Left ventricle myocardium superior (tissue), 1 donor: ENCODE data around the gene APOBEC3H. TPM values are rescaled to one million over a fixed set of nuclear protein-coding genes. Genes with fewer than 3 reads are reported as not detected.

Experiments used
- ATAC-seq: fragments of 200-7000 bp; cut with Tn5 transposase; one replicate; pipeline ENCODE4 v1.9.1; 2020; ENCODE audit warnings: mild to moderate bottlenecking, moderate library complexity
- DNase-seq: peaks from one replicate; pipeline ENCODE4 v3.0.0-alpha.2; 2020
- intact Hi-C: fragments of 100-400 bp; cut with micrococcal nuclease; formaldehyde crosslinking; loops from one replicate; pipeline ENCODE4 v1.11.0; 2022
- total RNA-seq: library from RNA; stranded (reverse); fragmentation: NEBNext Ultra II Directional; extraction: Animal tissue kit (Norgen Biotek cat#: 25700); gene quantifications from one replicate; pipeline ENCODE4 v1.2.1, GENCODE V29; 2021
- donor health status: DM: no; HTN: yes; CAD: no; lungs with severe emphysema.

APOBEC3H gene
- total RNA-seq, 1 donor from 2014 or later, result 0.40 TPM

DNA sequence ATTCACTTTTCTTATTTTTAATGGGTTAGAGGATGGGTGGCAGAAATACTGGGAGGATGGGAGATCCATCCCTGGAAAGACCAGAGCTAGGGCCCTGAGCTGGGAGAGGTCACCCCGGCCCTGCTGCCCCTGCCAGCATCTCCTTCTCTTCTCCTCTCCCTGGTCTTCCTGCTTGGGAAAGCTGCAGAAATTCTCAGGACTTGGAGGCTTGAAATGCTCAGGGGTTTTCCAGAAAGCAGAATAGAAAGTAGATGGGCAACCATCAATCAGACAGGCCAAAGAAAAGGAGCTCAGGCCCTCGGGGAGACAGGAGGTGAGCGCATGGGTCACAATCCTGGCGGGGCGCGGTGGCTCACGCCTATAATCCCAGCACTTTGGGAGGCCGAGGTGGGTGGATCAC lies 1.5 kb downstream of the APOBEC3H start:
- DNase-seq (no peak), ATAC-seq (no peak)
- intact Hi-C loops, result no loop called here

GRCh38 chr22:39101226-39101625 lies 4.2 kb downstream of the APOBEC3H start:
- ATAC-seq, result no peak
- intact Hi-C loops, result no loop called here
- no peak for DNase-seq

GRCh38 chr22:39103431-39103830 lies 6.4 kb downstream of the APOBEC3H start:
- DNase-seq (no peak), ATAC-seq (no peak)
- intact Hi-C loops, result no loop called here

DNA sequence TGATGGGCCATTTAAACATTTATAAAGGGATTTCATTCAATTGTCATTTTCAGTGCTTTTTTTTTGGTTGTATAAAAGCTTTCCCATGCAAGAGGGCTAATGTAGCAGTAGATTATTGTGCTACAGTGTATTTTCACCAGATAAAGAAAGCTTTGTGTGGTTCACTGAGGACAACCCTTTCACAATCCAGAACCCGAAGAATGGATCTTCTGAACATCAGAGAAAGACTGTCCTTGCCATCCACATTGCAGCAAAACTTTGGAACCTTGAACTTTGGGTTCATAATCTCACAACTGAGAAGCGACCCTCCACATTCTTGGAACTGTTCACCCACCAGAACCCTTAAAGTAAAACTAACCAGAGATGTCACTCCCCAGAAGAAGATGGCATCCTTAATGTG lies 9.3 kb downstream of the APOBEC3H start:
- ATAC-seq, result no peak
- DNase-seq, result no peak
- intact Hi-C loops, result no loop called here

- DNase-seq, result no peak
- ATAC-seq, result no peak
- intact Hi-C loops, result no loop called here
Observed at GRCh38 chr22:39108487-39108886, 11.4 kb downstream of the APOBEC3H start.

DNA sequence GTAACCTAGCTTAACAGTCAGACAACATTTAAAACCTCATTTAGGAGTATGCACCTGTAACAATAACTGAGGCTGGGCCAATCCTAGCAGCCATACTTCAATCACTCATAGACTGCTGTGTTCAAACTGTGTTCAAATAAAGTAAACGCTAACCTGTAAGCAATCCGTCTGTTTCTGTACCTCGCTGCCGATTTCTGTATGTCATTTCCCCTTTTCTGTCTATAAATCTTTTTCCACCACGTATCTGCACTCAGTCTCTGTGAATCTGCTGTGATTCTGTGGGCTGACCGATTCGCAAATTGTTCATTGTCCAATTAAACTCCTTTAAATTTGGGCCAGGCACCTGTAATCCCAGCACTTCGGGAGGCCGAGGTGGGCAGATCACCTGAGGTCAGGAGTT lies 12.3 kb downstream of the APOBEC3H start:
- ATAC-seq (no peak), DNase-seq (no peak)
- intact Hi-C loops, result no loop called here

DNA sequence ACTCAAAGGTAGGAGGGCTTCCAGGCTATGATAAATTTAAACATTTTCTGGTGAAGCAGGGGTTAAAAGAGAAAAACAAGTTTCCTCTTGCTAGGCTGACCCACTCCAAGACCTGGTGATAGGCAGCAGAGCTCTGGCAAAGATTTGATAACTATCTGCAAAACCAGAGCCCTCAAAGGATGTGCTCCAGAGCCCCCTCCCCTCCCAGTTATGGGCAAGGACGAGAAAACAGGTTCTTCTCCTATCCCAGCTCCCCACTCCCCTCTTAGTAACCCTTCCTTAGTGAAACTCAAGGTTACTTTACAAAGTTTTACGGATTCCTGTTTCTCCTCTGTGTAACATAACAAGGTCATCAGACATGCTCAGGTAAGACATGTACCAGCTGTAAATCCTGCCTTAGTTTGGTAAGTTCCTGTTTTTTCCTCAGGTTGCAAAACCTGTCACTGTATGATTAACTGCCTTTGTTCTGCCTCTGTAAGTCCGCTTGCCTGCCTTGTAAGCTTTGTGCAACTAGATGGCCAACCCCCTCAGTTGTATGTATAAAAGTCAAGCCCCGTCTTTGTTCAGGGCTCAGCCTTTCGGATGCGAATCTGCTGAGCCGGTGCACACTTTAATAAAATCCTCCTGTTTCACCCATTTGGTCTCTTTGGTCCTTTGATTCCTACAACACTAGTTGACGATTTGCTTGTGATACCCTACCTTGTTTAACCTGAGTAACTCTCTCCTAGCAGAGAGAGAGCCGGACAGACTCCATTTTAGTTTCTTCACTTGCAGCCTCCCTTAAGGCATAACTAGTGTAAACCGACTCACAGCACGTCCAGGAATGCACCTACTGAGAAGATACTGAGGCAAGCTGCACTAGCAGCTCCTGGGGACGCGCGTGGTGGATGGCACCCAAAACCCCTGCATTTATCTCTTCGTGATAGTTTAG lies 13.9 kb downstream of the APOBEC3H start:
- no peak for DNase-seq
- ATAC-seq, result no peak
- intact Hi-C loops, result no loop called here

DNA sequence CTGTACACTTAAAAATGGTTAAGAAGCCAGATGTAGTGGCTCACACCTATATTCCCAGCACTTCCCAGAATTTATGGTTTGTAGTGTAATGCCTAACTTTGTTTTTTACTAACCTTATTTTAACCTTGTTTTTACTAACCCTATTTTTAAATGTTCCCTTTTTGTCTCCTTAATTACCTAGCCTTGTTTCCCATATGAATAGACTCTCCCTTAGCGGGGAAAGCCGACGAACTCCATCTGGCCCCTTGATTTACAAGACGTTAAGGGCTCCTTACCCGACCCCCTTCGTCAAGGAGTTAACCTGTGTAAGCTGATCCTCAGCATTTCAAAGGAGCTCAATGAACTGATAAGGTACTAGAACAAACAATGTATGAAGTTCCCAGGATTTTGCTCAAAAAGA lies 17.1 kb downstream of the APOBEC3H start:
- DNase-seq (no peak), ATAC-seq (no peak)
- intact Hi-C loops, result no loop called here

DNA sequence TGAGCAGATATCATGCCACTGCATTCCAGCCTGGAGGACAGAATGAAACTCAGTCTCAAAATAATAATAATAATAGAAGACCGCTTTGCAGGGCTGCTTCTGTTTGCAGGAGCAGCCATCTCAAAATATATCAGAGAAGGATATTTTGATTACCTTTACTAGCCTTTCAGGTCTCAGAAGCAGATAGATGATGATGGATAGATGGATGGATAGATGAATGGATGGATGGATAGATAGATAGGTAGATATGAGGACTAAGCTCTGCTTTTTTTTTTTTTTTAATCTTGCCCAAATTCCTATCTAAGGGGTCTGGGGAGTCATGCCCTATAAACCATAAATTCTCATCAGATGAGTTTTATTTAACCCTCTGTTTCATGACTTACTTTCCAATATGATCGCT lies 18.5 kb downstream of the APOBEC3H start:
- no peak for ATAC-seq
- DNase-seq, result no peak
- intact Hi-C loops, result no loop called here

GRCh38 chr22:39115977-39116621 lies 19.1 kb downstream of the APOBEC3H start:
- intact Hi-C loops, result no loop called here
- no peak for DNase-seq
- no peak for ATAC-seq

- no peak for ATAC-seq
- intact Hi-C loops, result no loop called here
- DNase-seq, result peak; percentile 40
Observed at GRCh38 chr22:39117585-39118191, 20.6 kb downstream of the APOBEC3H start.

DNA sequence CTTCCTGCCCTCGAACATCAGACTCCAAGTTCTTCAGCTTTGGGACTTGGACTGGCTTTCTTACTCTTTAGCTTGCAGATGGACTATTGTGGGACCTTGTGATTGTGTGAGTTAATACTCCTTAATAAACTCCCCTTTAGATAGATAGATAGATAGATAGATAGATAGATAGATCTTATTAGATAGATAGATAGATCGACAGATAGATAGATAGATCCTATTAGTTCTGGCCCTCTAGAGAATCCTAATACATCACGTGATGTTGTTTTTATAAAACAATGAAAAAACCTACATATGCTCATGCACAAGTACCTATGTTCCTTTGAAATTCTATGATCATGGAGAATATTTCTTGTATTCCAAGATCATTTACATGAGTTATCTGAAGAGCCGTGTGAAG lies 23.9 kb downstream of the APOBEC3H start:
- ATAC-seq (no peak), DNase-seq (no peak)
- intact Hi-C loops, result loop anchor here (5.0 kb wide), 1 partner anchor 254 kb away; no protein-coding TSS in a partner anchor

GRCh38 chr22:39122772-39123470 lies 25.9 kb downstream of the APOBEC3H start:
- intact Hi-C loops, result loop anchor here (5.0 kb wide), 1 partner anchor 256 kb away; no protein-coding TSS in a partner anchor
- no peak for ATAC-seq
- DNase-seq, result no peak

GRCh38 chr22:39123751-39124581 lies 26.9 kb downstream of the APOBEC3H start:
- intact Hi-C loops, result loop anchor here (5.0 kb wide), 1 partner anchor 257 kb away; no protein-coding TSS in a partner anchor
- no peak for DNase-seq
- ATAC-seq, result peak; percentile 27

DNA sequence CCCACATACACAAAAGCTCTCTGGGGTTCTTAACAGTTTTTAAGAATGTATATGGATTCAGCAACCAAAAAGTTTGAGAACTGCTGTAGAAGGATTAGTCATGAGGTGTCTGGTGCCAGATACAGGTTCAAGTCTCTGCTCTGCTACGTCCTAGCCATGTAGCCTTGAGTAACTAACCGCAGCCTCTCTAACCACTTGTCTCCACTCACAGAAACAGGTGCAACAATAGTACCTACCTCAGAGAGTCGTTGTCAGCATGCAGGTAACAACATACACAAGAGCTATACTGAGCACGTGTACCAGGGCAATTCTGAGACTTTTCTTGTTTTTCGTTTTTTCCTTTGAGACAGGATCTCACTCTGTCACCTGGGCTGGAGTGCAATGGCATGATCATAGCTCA lies 28.6 kb downstream of the APOBEC3H start:
- DNase-seq (no peak), ATAC-seq (no peak)
- intact Hi-C loops, result no loop called here

DNA sequence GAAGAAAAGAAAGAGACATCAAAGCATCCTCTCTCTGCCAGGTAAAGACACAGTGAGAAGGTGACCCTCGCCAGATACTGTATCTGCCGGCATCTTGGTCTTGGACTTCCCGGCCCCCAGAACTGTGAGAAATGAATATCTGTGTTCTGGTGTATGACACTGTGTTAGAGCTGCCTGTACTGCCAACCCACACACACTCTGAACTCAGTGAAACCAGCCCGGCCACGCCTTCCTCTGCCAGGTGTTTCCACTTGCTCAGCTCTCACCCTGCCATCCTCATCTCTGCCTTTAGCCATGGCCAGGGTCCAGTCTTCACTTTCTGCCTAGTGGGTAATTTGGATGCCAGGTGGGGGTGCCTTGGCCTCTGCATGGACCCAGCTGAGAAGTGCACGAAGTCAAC lies 31.5 kb downstream of the APOBEC3H start:
- intact Hi-C loops, result no loop called here

DNA sequence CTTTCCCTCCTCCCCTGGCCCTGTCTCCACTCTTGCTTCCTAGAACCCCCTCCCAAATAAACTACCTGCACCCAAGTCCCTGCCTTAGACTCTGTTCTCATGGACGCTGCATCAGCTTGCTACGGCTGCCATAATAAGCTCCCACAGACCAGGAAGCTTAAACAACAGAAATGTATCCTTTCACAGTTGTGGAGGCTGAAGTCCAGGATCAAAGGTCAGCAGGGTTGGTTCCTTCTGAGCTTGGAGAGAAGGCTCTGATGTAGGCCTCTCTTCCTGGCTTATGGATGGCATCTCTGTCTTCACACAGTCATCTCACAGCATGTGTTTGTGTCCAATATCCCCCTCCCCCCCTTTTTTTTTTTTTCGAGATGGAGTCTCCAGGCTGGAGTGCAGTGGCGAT lies 32.0 kb downstream of the APOBEC3H start:
- intact Hi-C loops, result no loop called here
- ATAC-seq, result no peak
- DNase-seq, result no peak

More for the DNA sequence above, 31.5 kb downstream of the APOBEC3H start:
- DNase-seq (no peak), ATAC-seq (no peak)

DNA sequence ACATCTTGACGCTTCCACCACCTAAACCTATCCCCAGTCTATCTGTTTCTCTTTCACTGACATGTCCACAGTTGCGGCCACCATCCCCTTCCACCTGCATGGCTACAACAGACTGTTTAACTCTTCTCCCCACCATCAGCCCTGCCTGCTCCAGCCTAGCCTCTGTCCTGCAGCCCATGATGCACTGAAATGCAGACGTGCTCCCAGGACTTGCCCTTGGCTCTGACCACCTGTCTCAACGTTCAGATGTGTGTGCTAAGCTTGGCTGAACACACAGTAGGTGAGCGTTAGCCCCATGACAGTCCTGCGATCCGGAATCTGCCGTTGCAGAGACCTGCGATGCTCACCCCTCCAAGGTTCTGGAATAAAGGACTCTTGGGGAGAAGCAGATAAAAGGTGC lies 32.7 kb downstream of the APOBEC3H start:
- no peak for ATAC-seq
- intact Hi-C loops, result no loop called here

More for the DNA sequence above, 32.7 kb downstream of the APOBEC3H start:
- DNase-seq, result no peak
